ENCODE measurements around the gene TNRC18. TPM values are rescaled to one million over a fixed set of nuclear protein-coding genes. Genes with fewer than 3 reads are reported as not detected.

TNRC18 gene
- total and polyA plus RNA-seq, 2 of the 8 experiments (the other 6 are each of a cell fraction or from before 2014, with no cell fraction given): 1.7 to 8.6 TPM

GRCh38 chr7:5384618-5385017 is 39.0 kb downstream of the TNRC18 start:
- Histone ChIP-seq H3K9me3 (ENCODE audit: insufficient read depth in 2 of 2, low read depth in 1 of 2, low read length in 1 of 2) (no peaks in the 10 kb centered on the region), H3K79me1 (ENCODE audit: low read depth, low read length) (peaks cover 3% of the 10 kb centered on the region; the same call in 1 of the 2 replicates), H3K4ac (replicated peaks; ENCODE audit: insufficient read length, low read depth, low read length) (no peak overlapping the region), H4K8ac (ENCODE audit: extremely low read depth, insufficient read depth, low read length) (no peak overlapping the region), H3K4me3 (ENCODE audit: extremely low read depth in 1 of 4, insufficient read depth in 2 of 4, low read depth in 3 of 4, low read length in 4 of 4) (no peak overlapping the region), H4K91ac (replicated peaks; ENCODE audit: insufficient read length, low read length) (no peak overlapping the region), H3K23ac (ENCODE audit: insufficient read length) (no peak overlapping the region), H4K20me1 (replicated peaks in 1 of 2; ENCODE audit: control insufficient read depth in 1 of 2, insufficient read depth in 2 of 2, low read length in 2 of 2) (peaks cover 2 to 5% of the 10 kb centered on the region in 2 experiments), H2AFZ (ENCODE audit: low read length) (no peak overlapping the region), H3K4me1 (replicated peaks in 1 of 4; ENCODE audit: control insufficient read depth in 3 of 4, insufficient read depth in 4 of 4, low read length in 3 of 4) (peaks cover 0 to 16% (median 7%) of the 10 kb centered on the region in 4 experiments; a peak in 6 of 7 replicates), H4K5ac (ENCODE audit: insufficient read length, low read depth, low read length) (no peak overlapping the region), H3K18ac (ENCODE audit: extremely low read depth, low read length) (no peak overlapping the region), H3K56ac (replicated peaks; ENCODE audit: insufficient read length, low read depth, low read length) (no peak overlapping the region), H3K9ac (replicated peaks in 1 of 4; ENCODE audit: extremely low read depth in 1 of 4, low read depth in 3 of 4, low read length in 3 of 4) (no peak overlapping the region), H2BK12ac (ENCODE audit: low read depth, low read length) (no peak overlapping the region), H2BK120ac (replicated peaks; ENCODE audit: low read depth, low read length) (no peak overlapping the region), H3K79me2 (ENCODE audit: control insufficient read depth in 1 of 2, insufficient read depth in 2 of 2, low read length in 2 of 2) (no peaks in the 10 kb centered on the region), H3K27ac (ENCODE audit: low read depth, low read length) (no peak overlapping the region), H3K4me2 (ENCODE audit: insufficient read depth in 1 of 2, low read depth in 2 of 2, low read length in 2 of 2) (no peak overlapping the region), H3K36me3 (ENCODE audit: control insufficient read depth in 2 of 4, insufficient read depth in 4 of 4, low read length in 3 of 4) (no peaks in the 10 kb centered on the region), H3K27me3 (replicated peaks in 1 of 4; ENCODE audit: control insufficient read depth in 3 of 4, extremely low read depth in 1 of 4, insufficient read depth in 3 of 4, low read length in 3 of 4) (peaks cover 0 to 6% (median 3%) of the 10 kb centered on the region in 4 experiments; a peak in 3 of 7 replicates), H2BK5ac (ENCODE audit: low read depth, low read length) (no peak overlapping the region), H2BK15ac (ENCODE audit: low read length) (no peak overlapping the region), H3K14ac (ENCODE audit: insufficient read length) (no peak overlapping the region), H2AK5ac (ENCODE audit: low read depth, low read length) (no peak overlapping the region), H3K23me2 (ENCODE audit: low read depth, low read length) (no peaks in the 10 kb centered on the region; the same call in 1 of the 2 replicates), H2BK20ac (ENCODE audit: low read length) (no peak overlapping the region)
- ChIA-PET POLR2A (ENCODE audit: partially characterized antibody) (interaction anchor here (0.9 kb wide), 1 partner anchor 24 kb away, joined by 3 read pairs; no protein-coding TSS in a partner anchor), CTCF (ENCODE audit: partially characterized antibody) (interaction anchor here (1.0 to 5.0 kb wide), 4 partner anchors 14 to 66 kb away, joined by 3 to 36 read pairs (median 4); no protein-coding TSS in a partner anchor)
- no peak for DNase-seq (ENCODE audit: low read depth in 1 of 2, low spot score in 2 of 2)
- FAIRE-seq: no peak
- WGBS, 2 experiments (ENCODE audit: extremely low coverage in 1 of 2, insufficient coverage in 1 of 2, insufficient read length in 1 of 2, insufficient replicate concordance in 2 of 2, low coverage in 1 of 2, low lambda C conversion rate in 2 of 2, missing lambda C conversion rate in 1 of 2): 74% methylated on average over 6 of the region's 6 CpGs; no CpG with 5 or more reads in 1 of the 2 experiments
- TF ChIP-seq BCL11A (IDR thresholded peaks at IDR 0.05; ENCODE audit: low read depth in 2 of 2, low read length in 2 of 2): no peak
- no peak for TF ChIP-seq ATF2 (IDR thresholded peaks at IDR 0.05; ENCODE audit: low read length)
- TF ChIP-seq CTCF (IDR thresholded peaks at IDR 0.05; ENCODE audit: control extremely low read depth in 1 of 3, insufficient read depth in 1 of 3, low read depth in 1 of 3, low read length in 3 of 3): no peak
- no peak for TF ChIP-seq SIN3A (conservative IDR thresholded peaks at IDR 0.05 in 1 of 2, IDR thresholded peaks at IDR 0.05 in 1 of 2; ENCODE audit: low read depth in 1 of 2, low read length in 2 of 2)
- TF ChIP-seq EGR1 (IDR thresholded peaks at IDR 0.05; ENCODE audit: borderline replicate concordance, low read depth, low read length): no peak
- TF ChIP-seq RXRA (IDR thresholded peaks at IDR 0.05; ENCODE audit: insufficient read depth, low read depth, low read length): no peak
- TF ChIP-seq MAX (IDR thresholded peaks at IDR 0.05): no peak
- no peak for TF ChIP-seq KDM5A (IDR thresholded peaks at IDR 0.05; ENCODE audit: low read length)
